NCI-H510A treated with DMSO at 0.1 percent for 48 hours (cell line): ENCODE data around the gene CDH1.

ENCODE experiments used
- DNase-seq: peaks from one replicate; lab custom pipeline; 2025; lab: John Stamatoyannopoulos, UW

Gene CDH1

GRCh38 chr16:68790944-68791343, 53.9 kb downstream of the CDH1 start:
- no peak for DNase-seq

DNA sequence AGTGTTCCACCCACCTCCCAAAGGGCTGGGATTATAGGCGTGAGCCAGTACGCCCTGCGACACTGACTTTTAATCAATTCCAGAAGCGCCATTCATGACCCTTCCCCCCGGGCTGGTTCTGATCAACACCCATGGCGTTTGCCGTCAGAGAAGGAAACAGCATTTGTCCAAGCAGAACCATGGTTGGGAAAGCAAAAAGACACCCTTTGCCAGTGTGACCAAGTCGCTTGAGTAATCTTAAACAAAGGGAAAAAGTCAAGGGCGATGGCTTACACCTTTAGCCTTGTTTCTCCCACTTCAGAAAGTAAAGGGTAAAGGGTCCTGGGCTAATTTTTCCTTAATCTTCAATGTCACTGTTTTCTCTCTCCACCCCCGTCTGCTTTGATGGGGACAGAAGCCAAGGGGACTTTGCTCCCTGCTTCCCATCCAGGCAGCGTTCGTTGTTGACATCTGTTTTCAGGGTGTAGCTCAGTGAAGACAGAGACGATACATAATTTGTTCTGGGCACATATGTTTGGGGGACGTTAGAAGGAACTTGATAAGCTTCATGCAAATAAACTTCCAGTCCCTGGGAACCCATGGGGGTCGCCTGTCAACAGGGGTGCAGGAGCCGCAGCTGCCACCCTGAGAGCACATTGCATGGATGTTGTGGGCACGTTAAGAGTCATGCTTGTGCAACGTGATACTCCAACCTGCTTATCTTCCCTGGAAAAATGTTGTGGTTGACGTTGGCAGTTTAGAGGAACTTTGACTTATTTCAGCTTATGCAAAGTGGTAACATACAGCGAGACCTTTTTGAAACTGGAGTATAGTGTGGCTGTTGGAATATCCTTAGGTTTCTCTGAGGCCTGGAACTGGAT, 55.6 kb downstream of the CDH1 start:
- no peak for DNase-seq

GRCh38 chr16:68793401-68793857, 56.3 kb downstream of the CDH1 start:
- no peak for DNase-seq

- DNase-seq, result peak; percentile 15
These were observed 61.3 kb downstream of the CDH1 start for GRCh38 chr16:68798398-68798797.

DNA sequence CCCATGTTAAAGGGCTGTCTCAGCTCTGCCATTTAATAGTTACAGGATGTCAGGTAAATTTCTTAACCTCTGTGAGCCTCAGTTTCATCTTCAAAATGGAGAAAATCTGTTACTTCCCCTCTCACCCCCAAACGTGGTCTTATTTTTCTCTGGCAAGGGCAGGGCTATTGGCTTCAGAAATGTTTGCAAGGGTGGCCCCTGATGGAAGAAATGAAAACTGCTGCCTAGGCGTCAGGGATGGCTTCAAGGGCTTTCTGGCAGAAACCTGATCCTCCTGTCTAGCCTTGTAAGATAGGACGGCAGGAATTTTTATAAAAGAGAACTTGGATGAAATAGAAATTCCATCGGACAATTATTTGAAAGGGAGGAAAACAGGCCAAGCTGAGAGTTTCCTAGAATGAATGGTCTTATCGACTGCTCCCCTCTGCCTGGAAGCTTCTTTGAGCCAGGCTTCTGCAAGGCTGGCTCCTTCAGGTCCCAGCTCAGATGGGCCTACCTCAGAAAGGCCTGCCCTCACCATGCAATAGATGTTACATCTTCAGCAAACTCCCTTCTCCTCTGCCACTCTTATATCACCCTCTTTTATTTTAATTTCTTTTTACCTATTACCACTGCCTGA, 63.3 kb downstream of the CDH1 start:
- DNase-seq, result peak; percentile 85

DNA sequence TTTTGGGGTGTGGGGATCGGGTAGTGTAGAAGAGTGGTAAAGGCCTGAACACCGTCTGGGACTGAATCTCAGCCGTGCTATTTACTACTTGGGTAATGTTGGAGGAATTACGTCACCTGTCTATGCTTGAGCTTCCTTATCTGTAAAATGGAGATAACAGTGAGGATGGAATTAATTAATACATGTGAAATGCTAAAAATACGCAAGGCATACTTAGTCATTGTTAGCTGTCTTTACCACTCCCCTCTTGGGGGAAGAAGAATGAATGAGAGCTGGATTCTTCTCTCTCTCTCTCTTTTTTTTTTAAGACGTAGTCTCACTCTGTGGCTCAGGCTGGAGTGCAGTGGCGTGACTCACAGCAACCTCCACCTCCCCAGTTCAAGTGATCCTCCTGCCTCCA, 65.1 kb downstream of the CDH1 start:
- no peak for DNase-seq

DNA sequence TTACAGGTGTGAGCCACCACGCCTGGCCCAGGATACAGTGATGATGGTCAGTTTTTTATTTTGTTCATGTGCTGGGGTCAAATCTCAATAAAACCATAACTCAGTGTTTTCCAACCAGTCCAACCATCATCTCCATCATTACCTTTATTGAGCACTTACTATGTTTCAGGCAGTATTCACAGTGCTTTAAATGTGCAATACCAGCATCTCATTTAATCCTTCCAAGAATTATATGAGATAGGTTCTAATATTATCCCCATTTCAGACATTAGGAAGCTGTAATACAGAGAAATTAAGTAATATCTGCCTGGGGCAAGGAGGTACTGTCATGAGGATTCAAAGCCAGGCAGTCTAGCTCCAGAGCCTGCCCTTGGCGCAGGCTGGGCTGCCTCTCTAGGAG, 69.3 kb downstream of the CDH1 start:
- no peak for DNase-seq

GRCh38 chr16:68806981-68807380, 69.9 kb downstream of the CDH1 start:
- DNase-seq, result no peak

GRCh38 chr16:68814516-68814915, 77.4 kb downstream of the CDH1 start:
- DNase-seq, result no peak

GRCh38 chr16:68823401-68824135, 86.5 kb downstream of the CDH1 start:
- no peak for DNase-seq

GRCh38 chr16:68825427-68825826, 88.3 kb downstream of the CDH1 start:
- no peak for DNase-seq

- no peak for DNase-seq
These were observed 89.6 kb downstream of the CDH1 start for GRCh38 chr16:68826652-68827051.

DNA sequence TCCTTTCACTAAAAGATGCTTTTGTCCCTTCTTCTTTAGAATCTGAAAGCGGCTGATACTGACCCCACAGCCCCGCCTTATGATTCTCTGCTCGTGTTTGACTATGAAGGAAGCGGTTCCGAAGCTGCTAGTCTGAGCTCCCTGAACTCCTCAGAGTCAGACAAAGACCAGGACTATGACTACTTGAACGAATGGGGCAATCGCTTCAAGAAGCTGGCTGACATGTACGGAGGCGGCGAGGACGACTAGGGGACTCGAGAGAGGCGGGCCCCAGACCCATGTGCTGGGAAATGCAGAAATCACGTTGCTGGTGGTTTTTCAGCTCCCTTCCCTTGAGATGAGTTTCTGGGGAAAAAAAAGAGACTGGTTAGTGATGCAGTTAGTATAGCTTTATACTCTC, 96.2 kb downstream of the CDH1 start:
- no peak for DNase-seq

DNA sequence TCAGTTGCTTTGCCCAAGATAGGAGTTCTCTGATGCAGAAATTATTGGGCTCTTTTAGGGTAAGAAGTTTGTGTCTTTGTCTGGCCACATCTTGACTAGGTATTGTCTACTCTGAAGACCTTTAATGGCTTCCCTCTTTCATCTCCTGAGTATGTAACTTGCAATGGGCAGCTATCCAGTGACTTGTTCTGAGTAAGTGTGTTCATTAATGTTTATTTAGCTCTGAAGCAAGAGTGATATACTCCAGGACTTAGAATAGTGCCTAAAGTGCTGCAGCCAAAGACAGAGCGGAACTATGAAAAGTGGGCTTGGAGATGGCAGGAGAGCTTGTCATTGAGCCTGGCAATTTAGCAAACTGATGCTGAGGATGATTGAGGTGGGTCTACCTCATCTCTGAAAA, 97.5 kb downstream of the CDH1 start:
- no peak for DNase-seq

DNA sequence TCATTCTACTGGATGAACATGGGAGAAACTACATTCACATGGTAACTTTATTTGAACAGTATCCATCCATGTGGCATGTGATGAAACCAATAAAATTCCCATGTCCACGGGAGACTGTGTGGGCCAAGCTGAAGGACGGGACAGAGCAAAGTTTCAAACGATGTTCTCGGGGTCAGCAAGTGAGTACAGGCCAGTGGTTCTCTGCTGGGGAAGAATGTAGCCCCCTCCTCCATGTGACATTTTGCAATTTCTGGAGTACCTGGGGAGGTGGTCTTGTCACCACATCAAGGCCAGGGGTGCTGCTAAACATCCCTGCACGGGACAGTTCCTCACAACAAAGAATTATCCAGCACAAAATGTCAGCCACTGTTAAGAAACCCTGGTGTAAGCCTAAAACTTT, 98.9 kb downstream of the CDH1 start:
- DNase-seq, result no peak

GRCh38 chr16:68839831-68840230, 102.7 kb downstream of the CDH1 start:
- no peak for DNase-seq

DNA sequence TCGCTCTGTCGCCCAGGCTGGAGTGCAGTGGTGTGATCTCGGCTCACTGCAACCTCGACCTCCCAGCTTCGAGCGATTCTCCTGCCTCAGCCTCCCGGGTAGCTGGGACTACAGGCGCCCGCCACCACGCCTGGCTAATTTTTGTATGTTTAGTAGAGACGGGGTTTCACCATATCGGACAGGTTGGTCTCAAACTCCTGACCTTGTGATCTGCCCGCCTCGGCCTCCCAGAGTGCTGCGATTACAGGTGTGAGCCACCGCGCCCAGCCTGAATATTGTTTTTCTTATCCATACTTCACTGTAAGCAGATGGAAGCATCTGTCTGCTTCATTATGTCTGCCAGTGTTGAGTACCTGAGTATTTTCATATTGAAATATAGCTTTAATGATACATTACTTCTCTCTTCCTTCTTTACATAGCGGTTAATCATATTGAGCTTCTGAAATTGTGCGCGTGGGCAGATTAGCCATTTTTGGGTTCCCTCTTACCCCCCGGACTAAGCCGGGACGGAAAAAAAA, 105.9 kb downstream of the CDH1 start:
- peak; percentile 49 for DNase-seq

DNA sequence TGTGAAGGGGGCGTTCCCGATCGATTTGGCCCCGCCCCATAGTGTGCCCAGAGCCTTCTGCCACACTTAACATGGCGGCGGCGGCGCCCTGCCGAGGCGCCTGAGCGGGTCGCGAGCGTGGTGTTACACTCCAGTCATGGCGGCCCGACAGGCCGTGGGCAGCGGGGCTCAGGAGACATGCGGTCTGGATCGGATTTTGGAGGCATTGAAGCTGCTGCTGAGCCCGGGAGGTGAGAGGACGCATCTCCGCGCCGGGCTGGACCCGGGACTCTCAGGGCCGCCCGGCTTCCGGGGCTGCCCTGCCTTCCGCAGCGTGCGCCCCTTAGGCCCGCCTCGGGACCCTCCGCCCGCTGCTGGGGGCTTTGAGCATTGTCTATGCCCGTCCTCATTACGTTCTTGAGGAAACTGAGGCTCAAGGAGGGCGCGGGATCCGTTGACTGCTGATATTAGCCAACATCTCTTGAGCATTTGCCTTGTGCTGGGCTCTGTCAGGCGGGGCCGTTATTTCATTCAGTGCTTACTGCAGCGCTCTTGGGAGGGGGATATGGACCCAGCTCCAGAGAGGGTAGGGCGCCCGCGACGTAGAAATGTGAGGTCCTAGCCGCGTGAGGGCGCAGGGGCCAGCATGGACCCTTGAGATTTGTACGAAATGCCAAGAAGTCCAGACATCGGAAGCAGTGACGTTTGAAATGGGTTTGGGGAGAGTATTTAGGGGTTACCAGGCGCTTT, 106.6 kb downstream of the CDH1 start, which contains the start of gene TANGO6:
TSS of gene TANGO6 (plus strand) at position 50 of the 729 bp plus-strand sequence. CDS start at position 137, 87 bp downstream.
- DNase-seq, result peak; percentile 53

DNA sequence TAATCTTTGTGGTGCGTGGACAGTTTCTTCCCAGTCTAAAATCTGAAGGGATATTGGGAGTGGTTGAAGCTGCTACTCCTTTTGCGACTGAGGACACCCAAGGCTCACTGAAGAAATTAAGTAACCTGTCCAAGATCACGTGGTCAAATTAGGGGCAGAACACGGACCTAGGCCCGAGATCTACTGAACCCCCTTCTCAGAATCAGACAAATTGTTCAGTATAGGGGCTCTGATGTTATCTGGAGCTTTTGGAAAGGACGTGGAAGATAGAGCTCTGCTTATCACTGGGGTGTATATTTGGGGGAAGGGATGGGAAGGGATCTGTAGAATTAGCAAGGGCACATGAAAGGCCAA, 107.1 kb downstream of the CDH1 start:
- DNase-seq, result no peak

GRCh38 chr16:68848786-68849185, 111.7 kb downstream of the CDH1 start:
- no peak for DNase-seq

- no peak for DNase-seq
These were observed 113.4 kb downstream of the CDH1 start for GRCh38 chr16:68850481-68850880.

DNA sequence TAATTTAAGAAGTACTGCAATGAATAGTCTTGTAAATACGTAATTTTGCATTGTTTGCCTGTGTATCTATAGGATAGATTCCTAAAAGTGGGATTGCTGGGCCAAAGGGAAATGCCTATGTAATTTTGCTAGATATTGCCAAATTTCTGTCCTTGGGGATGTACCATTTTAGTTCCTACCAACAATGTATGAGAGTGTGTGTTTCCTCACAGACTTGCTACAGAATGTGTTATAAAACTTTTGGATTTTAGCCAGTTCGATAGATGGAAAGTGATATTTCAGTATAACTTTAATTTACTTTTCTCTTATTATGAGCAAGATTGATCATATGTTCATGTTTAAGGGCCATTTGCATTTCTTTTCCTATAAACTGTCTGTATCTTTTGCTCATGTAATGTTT, 114.5 kb downstream of the CDH1 start:
- DNase-seq, result no peak
